ENCODE results near the gene HLTF. TPM values are rescaled to one million over a fixed set of nuclear protein-coding genes. Genes with fewer than 3 reads are reported as not detected.
A peak's percentile ranks its signal among the peaks of the same experiment; 100 is the strongest.

HLTF gene
- total and polyA plus RNA-seq, 4 experiments from 2014 or later: 15.0 to 22.8 (median 18.6) TPM

GRCh38 chr3:149122721-149123578, 36.6 kb upstream of the HLTF start:
- H3K4me3 Mint-ChIP-seq: no peak overlapping the region
- ChIA-PET POLR2A (ENCODE audit: partially characterized antibody) (no interaction called here), CTCF (ENCODE audit: partially characterized antibody) (interaction anchor here (1.1 to 8.3 kb wide), 8 partner anchors 8 to 685 kb away, joined by 3 to 154 read pairs (median 5); no protein-coding TSS in a partner anchor)
- no peaks in the 10 kb centered on the region for H3K36me3 ChIP-seq (ENCODE audit: insufficient read depth, low read length)
- DNase-seq: no peak
- H3K4me1 Mint-ChIP-seq: peaks cover 0 to 3% (median 2%) of the 10 kb centered on the region in 4 donors
- H3K4me3 ChIP-seq (ENCODE audit: low read length in 2 of 2): no peak overlapping the region
- H3K36me3 Mint-ChIP-seq: no peaks in the 10 kb centered on the region
- H3K27me3 Mint-ChIP-seq: peaks cover 4 to 11% of the 10 kb centered on the region in 2 donors
- no peaks in the 10 kb centered on the region for H3K4me1 ChIP-seq (ENCODE audit: insufficient read depth, low read length)
- H3K9me3 ChIP-seq (ENCODE audit: control insufficient read depth in 1 of 2, low read length in 2 of 2): no peaks in the 10 kb centered on the region
- H3K27ac Mint-ChIP-seq: no peak overlapping the region
- intact Hi-C loops (cut with micrococcal nuclease): loop anchor here (5.0 kb wide), 3 partner anchors 219 to 629 kb away; partner anchors contain the start of gene COMMD2
- H3K9me3 Mint-ChIP-seq: no peaks in the 10 kb centered on the region
- no peak overlapping the region for H3K27ac ChIP-seq (ENCODE audit: low read depth, low read length)
- no peaks in the 10 kb centered on the region for H3K27me3 ChIP-seq (ENCODE audit: insufficient read depth, low read length)

GRCh38 chr3:149120051-149120972, 34.0 kb upstream of the HLTF start:
- H3K4me1 ChIP-seq (ENCODE audit: insufficient read depth, low read length): no peaks in the 10 kb centered on the region
- H3K4me3 Mint-ChIP-seq: no peak overlapping the region
- H3K36me3 Mint-ChIP-seq: no peaks in the 10 kb centered on the region
- H3K4me1 Mint-ChIP-seq: peaks cover 0 to 3% (median 2%) of the 10 kb centered on the region in 4 donors
- H3K27me3 ChIP-seq (ENCODE audit: insufficient read depth, low read length): no peaks in the 10 kb centered on the region
- CTCF ChIA-PET (ENCODE audit: partially characterized antibody): interaction anchor here (0.8 to 8.3 kb wide), 45 partner anchors 9 to 688 kb away, joined by 3 to 154 read pairs (median 4); partner anchors contain the start of genes COMMD2, HPS3 and TM4SF18
- H3K36me3 ChIP-seq (ENCODE audit: insufficient read depth, low read length): no peaks in the 10 kb centered on the region
- no peak overlapping the region for H3K27ac ChIP-seq (ENCODE audit: low read depth, low read length)
- POLR2A ChIA-PET (ENCODE audit: partially characterized antibody): interaction anchor here (0.9 to 1.3 kb wide), 3 partner anchors 9 to 157 kb away, joined by 3 to 7 read pairs (median 5); partner anchors contain the start of gene HPS3
- DNase-seq: peak in 4 of 5 donors; percentile 49 to 54 (median 51)
- no peak overlapping the region for H3K27ac Mint-ChIP-seq
- intact Hi-C loops (cut with micrococcal nuclease): loop anchor here (1.0 to 5.0 kb wide), 7 partner anchors 153 to 688 kb away; partner anchors contain the start of gene COMMD2
- H3K27me3 Mint-ChIP-seq: peaks cover 3 to 8% of the 10 kb centered on the region in 2 donors
- H3K9me3 ChIP-seq (ENCODE audit: control insufficient read depth in 1 of 2, low read length in 2 of 2): no peaks in the 10 kb centered on the region
- H3K4me3 ChIP-seq (ENCODE audit: low read length in 2 of 2): no peak overlapping the region
- no peaks in the 10 kb centered on the region for H3K9me3 Mint-ChIP-seq

DNA sequence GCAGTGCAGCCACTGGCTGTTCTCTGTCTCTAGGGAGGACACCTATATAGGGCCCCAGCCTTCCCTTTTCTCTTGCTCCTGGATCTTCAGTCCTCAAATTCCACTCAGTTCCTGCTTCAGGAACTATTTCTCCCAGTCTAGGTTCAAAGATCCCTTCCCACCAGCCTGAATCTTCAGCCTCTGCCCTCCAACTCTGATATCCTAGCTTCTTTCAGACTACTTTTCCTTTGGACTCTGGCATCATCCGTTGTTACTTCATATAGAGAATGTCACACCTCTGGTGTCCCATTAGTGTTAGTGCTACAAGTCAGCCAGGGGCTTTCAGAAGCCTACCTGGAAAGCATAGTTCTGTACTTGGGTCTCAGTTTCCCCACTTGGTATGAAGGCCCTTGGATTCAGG, 33.1 kb upstream of the HLTF start:
- H3K27me3 ChIP-seq (ENCODE audit: insufficient read depth, low read length): no peaks in the 10 kb centered on the region
- no peak overlapping the region for H3K4me3 Mint-ChIP-seq
- no peaks in the 10 kb centered on the region for H3K9me3 Mint-ChIP-seq
- ChIA-PET CTCF (ENCODE audit: partially characterized antibody) (interaction anchor here (0.8 to 8.3 kb wide), 36 partner anchors 8 to 689 kb away, joined by 3 to 154 read pairs (median 5); partner anchors contain the start of genes COMMD2, HPS3 and TM4SF18), POLR2A (ENCODE audit: partially characterized antibody) (interaction anchor here (0.9 to 1.3 kb wide), 2 partner anchors 10 to 158 kb away, joined by 5 to 7 read pairs; partner anchors contain the start of gene HPS3)
- no peaks in the 10 kb centered on the region for H3K9me3 ChIP-seq (ENCODE audit: control insufficient read depth in 1 of 2, low read length in 2 of 2)
- no peaks in the 10 kb centered on the region for H3K36me3 Mint-ChIP-seq
- H3K4me1 ChIP-seq (ENCODE audit: insufficient read depth, low read length): no peaks in the 10 kb centered on the region
- no peak overlapping the region for H3K4me3 ChIP-seq (ENCODE audit: low read length in 2 of 2)
- peaks cover 0 to 5% of the 10 kb centered on the region in 2 donors for H3K27me3 Mint-ChIP-seq
- intact Hi-C loops (cut with micrococcal nuclease): no loop called here
- no peak overlapping the region for H3K27ac ChIP-seq (ENCODE audit: low read depth, low read length)
- H3K4me1 Mint-ChIP-seq: peaks cover 0 to 3% (median 2%) of the 10 kb centered on the region in 4 donors
- DNase-seq: no peak
- H3K27ac Mint-ChIP-seq: no peak overlapping the region
- H3K36me3 ChIP-seq (ENCODE audit: insufficient read depth, low read length): no peaks in the 10 kb centered on the region

DNA sequence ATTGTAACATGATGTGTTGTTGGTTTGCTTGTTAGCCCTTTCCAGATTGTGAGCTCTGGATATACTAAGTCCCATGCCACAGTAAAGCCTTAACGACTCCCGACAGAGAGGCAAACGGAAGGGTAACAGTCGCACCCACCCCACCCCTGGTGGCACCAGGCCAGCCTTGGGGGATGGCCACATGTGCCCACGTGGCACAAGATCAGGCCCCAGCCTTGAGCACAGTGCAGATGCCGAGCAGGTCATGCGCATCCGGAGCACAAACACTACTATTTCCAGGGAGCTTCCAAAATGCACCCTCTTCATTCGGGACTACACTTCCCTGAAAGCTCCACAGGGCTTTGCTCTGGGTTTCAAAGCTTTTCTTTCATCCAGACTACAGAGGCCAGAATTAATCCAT, 32.4 kb upstream of the HLTF start:
- Histone ChIP-seq H3K27me3 (ENCODE audit: insufficient read depth, low read length) (no peaks in the 10 kb centered on the region), H3K4me1 (ENCODE audit: insufficient read depth, low read length) (no peaks in the 10 kb centered on the region), H3K27ac (ENCODE audit: low read depth, low read length) (no peak overlapping the region), H3K36me3 (ENCODE audit: insufficient read depth, low read length) (no peaks in the 10 kb centered on the region), H3K9me3 (ENCODE audit: control insufficient read depth in 1 of 2, low read length in 2 of 2) (no peaks in the 10 kb centered on the region), H3K4me3 (ENCODE audit: low read length in 2 of 2) (no peak overlapping the region)
- CTCF ChIA-PET (ENCODE audit: partially characterized antibody): interaction anchor here (2.3 to 8.3 kb wide), 8 partner anchors 11 to 653 kb away, joined by 7 to 154 read pairs (median 30); partner anchors contain the start of gene HPS3
- H3K36me3 Mint-ChIP-seq: no peaks in the 10 kb centered on the region
- no peak overlapping the region for H3K27ac Mint-ChIP-seq
- no peaks in the 10 kb centered on the region for H3K27me3 Mint-ChIP-seq
- no peak overlapping the region for H3K4me3 Mint-ChIP-seq
- H3K9me3 Mint-ChIP-seq: no peaks in the 10 kb centered on the region
- intact Hi-C loops (cut with micrococcal nuclease): no loop called here
- no peak for DNase-seq
- POLR2A ChIA-PET (ENCODE audit: partially characterized antibody): no interaction called here
- H3K4me1 Mint-ChIP-seq: peaks cover 0 to 3% (median 2%) of the 10 kb centered on the region in 4 donors

DNA sequence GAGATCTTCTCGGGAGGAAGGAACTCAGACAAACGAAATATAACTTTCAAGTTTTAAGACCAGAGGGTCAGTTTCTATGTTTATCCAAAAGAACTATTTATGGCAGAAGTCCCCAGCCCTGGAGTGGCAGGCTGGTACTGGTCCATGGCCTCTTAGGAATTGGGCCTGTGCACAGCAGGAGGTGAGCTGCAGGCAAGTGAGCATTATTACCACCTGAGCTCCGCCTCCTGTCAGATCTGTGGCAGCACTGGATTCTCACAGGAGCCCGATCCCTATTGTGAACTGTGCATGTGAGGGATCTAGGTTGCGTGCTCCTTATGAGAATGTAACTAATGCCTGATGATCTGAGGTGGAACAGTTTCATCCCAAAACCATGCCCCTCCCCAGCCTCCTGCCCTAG, 28.8 kb upstream of the HLTF start:
- H3K36me3 Mint-ChIP-seq: no peaks in the 10 kb centered on the region
- no peaks in the 10 kb centered on the region for H3K27me3 ChIP-seq (ENCODE audit: insufficient read depth, low read length)
- no peaks in the 10 kb centered on the region for H3K4me1 ChIP-seq (ENCODE audit: insufficient read depth, low read length)
- no peaks in the 10 kb centered on the region for H3K9me3 ChIP-seq (ENCODE audit: control insufficient read depth in 1 of 2, low read length in 2 of 2)
- no peak overlapping the region for H3K4me3 ChIP-seq (ENCODE audit: low read length in 2 of 2)
- no peaks in the 10 kb centered on the region for H3K36me3 ChIP-seq (ENCODE audit: insufficient read depth, low read length)
- H3K27me3 Mint-ChIP-seq: no peaks in the 10 kb centered on the region
- H3K4me1 Mint-ChIP-seq: no peaks in the 10 kb centered on the region
- no peak for DNase-seq
- H3K4me3 Mint-ChIP-seq: no peak overlapping the region
- peak overlapping the region in 1 of 7 donors; percentile 25 for H3K27ac Mint-ChIP-seq
- CTCF ChIA-PET (ENCODE audit: partially characterized antibody): no interaction called here
- intact Hi-C loops (cut with micrococcal nuclease): no loop called here
- H3K27ac ChIP-seq (ENCODE audit: low read depth, low read length): no peak overlapping the region
- POLR2A ChIA-PET (ENCODE audit: partially characterized antibody): no interaction called here
- peaks cover 0 to under 1% (median 0%) of the 10 kb centered on the region in 8 donors for H3K9me3 Mint-ChIP-seq

- Histone ChIP-seq H3K4me3 (ENCODE audit: low read length in 2 of 2) (no peak overlapping the region), H3K27me3 (ENCODE audit: insufficient read depth, low read length) (no peaks in the 10 kb centered on the region), H3K27ac (ENCODE audit: low read depth, low read length) (no peak overlapping the region), H3K36me3 (ENCODE audit: insufficient read depth, low read length) (no peaks in the 10 kb centered on the region), H3K9me3 (ENCODE audit: control insufficient read depth in 1 of 2, low read length in 2 of 2) (no peaks in the 10 kb centered on the region), H3K4me1 (ENCODE audit: insufficient read depth, low read length) (no peaks in the 10 kb centered on the region)
- Mint-ChIP-seq H3K4me1 (no peaks in the 10 kb centered on the region), H3K9me3 (peaks cover 0 to 3% (median 0%) of the 10 kb centered on the region in 8 donors), H3K27me3 (no peaks in the 10 kb centered on the region), H3K27ac (no peak overlapping the region), H3K36me3 (no peaks in the 10 kb centered on the region), H3K4me3 (no peak overlapping the region)
- no peak for DNase-seq
- ChIA-PET POLR2A (ENCODE audit: partially characterized antibody) (no interaction called here), CTCF (ENCODE audit: partially characterized antibody) (no interaction called here)
- intact Hi-C loops (cut with micrococcal nuclease): no loop called here
These were observed 28.1 kb upstream of the HLTF start for GRCh38 chr3:149114458-149114857.

All from CD4-positive, alpha-beta memory T cell (primary cell).